ENCODE data around the gene S100A8.

The S100A8 gene

GRCh38 chr1:153397051-153397923, 6.4 kb upstream of the S100A8 start:
- no peaks in the 10 kb centered on the region for H3K9me3 ChIP-seq (ENCODE audit: control insufficient read depth, low read length)
- no peaks in the 10 kb centered on the region for H3K4me1 ChIP-seq (ENCODE audit: control insufficient read depth, insufficient read depth, low read length)
- no peak overlapping the region for H3K9ac ChIP-seq (ENCODE audit: low read length)
- H3K27me3 ChIP-seq (replicated peaks; ENCODE audit: control insufficient read depth, insufficient read depth, low read length), result peaks cover 60% of the 10 kb centered on the region
- no peak for DNase-seq (ENCODE audit: low read depth)
- H3K36me3 ChIP-seq (ENCODE audit: control insufficient read depth, insufficient read depth, low read length, severe bottlenecking), result no peaks in the 10 kb centered on the region
- no peak overlapping the region for H3K4me3 ChIP-seq (ENCODE audit: low read length)

DNA sequence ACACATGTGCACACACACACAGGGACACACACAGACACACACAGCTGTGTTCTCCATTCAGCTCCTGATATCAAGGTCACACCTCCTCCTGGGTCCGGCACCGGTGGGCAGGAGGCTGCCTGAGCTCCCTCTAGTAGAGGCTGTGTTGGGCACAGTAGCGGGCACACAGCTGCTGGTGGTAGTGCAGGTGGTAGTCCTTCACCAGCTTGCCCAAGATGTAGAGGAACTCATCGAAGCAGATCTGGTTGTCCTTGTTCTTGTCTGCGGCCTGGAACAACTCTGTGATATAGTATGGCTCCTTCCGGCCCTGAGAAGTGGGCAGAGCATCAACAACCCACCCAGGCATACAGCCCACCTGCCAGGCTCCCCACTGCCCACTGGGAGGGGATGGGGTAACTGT, 5.6 kb upstream of the S100A8 start:
- H3K4me1 ChIP-seq (ENCODE audit: control insufficient read depth, insufficient read depth, low read length), result no peaks in the 10 kb centered on the region
- H3K4me3 ChIP-seq (ENCODE audit: low read length), result no peak overlapping the region
- H3K36me3 ChIP-seq (ENCODE audit: control insufficient read depth, insufficient read depth, low read length, severe bottlenecking), result no peaks in the 10 kb centered on the region
- H3K9ac ChIP-seq (ENCODE audit: low read length), result no peak overlapping the region
- DNase-seq (ENCODE audit: low read depth), result no peak
- no peaks in the 10 kb centered on the region for H3K9me3 ChIP-seq (ENCODE audit: control insufficient read depth, low read length)
- H3K27me3 ChIP-seq (replicated peaks; ENCODE audit: control insufficient read depth, insufficient read depth, low read length), result peaks cover 67% of the 10 kb centered on the region

GRCh38 chr1:153395776-153396175, 4.9 kb upstream of the S100A8 start:
- Histone ChIP-seq H3K4me3 (ENCODE audit: low read length) (no peak overlapping the region), H3K9ac (ENCODE audit: low read length) (no peak overlapping the region), H3K27me3 (replicated peaks; ENCODE audit: control insufficient read depth, insufficient read depth, low read length) (peaks cover 71% of the 10 kb centered on the region), H3K4me1 (ENCODE audit: control insufficient read depth, insufficient read depth, low read length) (peaks cover 1% of the 10 kb centered on the region), H3K36me3 (ENCODE audit: control insufficient read depth, insufficient read depth, low read length, severe bottlenecking) (no peaks in the 10 kb centered on the region), H3K9me3 (ENCODE audit: control insufficient read depth, low read length) (no peaks in the 10 kb centered on the region)
- no peak for DNase-seq (ENCODE audit: low read depth)

GRCh38 chr1:153395136-153395685, 4.3 kb upstream of the S100A8 start:
- H3K27me3 ChIP-seq (replicated peaks; ENCODE audit: control insufficient read depth, insufficient read depth, low read length), result peaks cover 73% of the 10 kb centered on the region
- H3K4me1 ChIP-seq (ENCODE audit: control insufficient read depth, insufficient read depth, low read length), result peaks cover 4% of the 10 kb centered on the region
- H3K36me3 ChIP-seq (ENCODE audit: control insufficient read depth, insufficient read depth, low read length, severe bottlenecking), result no peaks in the 10 kb centered on the region
- DNase-seq (ENCODE audit: low read depth), result no peak
- no peak overlapping the region for H3K9ac ChIP-seq (ENCODE audit: low read length)
- no peak overlapping the region for H3K4me3 ChIP-seq (ENCODE audit: low read length)
- no peaks in the 10 kb centered on the region for H3K9me3 ChIP-seq (ENCODE audit: control insufficient read depth, low read length)

- peaks cover 4% of the 10 kb centered on the region for H3K4me1 ChIP-seq (ENCODE audit: control insufficient read depth, insufficient read depth, low read length)
- H3K9ac ChIP-seq (ENCODE audit: low read length), result no peak overlapping the region
- no peaks in the 10 kb centered on the region for H3K36me3 ChIP-seq (ENCODE audit: control insufficient read depth, insufficient read depth, low read length, severe bottlenecking)
- peaks cover 80% of the 10 kb centered on the region for H3K27me3 ChIP-seq (replicated peaks; ENCODE audit: control insufficient read depth, insufficient read depth, low read length)
- no peak for DNase-seq (ENCODE audit: low read depth)
- no peaks in the 10 kb centered on the region for H3K9me3 ChIP-seq (ENCODE audit: control insufficient read depth, low read length)
- H3K4me3 ChIP-seq (ENCODE audit: low read length), result no peak overlapping the region
Observed at GRCh38 chr1:153394391-153394790, 3.5 kb upstream of the S100A8 start.

- no peak for DNase-seq (ENCODE audit: low read depth)
- no peak overlapping the region for H3K4me3 ChIP-seq (ENCODE audit: low read length)
Observed at GRCh38 chr1:153393926-153394325, 3.1 kb upstream of the S100A8 start.

DNA sequence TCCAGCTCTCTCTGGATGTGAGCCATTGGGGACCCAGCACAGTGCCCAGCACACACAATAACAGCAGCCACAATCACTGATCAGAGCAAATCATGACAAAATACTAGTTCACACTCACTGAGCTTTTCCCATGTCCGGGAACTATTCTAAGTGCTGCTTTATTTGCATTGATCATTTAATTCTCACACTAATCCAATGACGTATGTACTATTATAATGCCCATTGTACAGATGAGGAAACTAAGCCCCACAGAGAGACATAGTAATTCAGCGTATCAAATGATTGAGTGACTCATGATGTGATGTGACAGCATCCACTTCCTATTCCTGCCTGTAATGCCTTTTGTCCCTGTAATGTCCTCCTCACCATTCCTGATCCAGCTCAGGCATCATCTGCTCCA, 1.9 kb upstream of the S100A8 start:
- Histone ChIP-seq H3K27me3 (replicated peaks; ENCODE audit: control insufficient read depth, insufficient read depth, low read length) (peaks cover 76% of the 10 kb centered on the region), H3K9me3 (ENCODE audit: control insufficient read depth, low read length) (no peaks in the 10 kb centered on the region), H3K4me1 (ENCODE audit: control insufficient read depth, insufficient read depth, low read length) (peaks cover 4% of the 10 kb centered on the region), H3K36me3 (ENCODE audit: control insufficient read depth, insufficient read depth, low read length, severe bottlenecking) (no peaks in the 10 kb centered on the region), H3K4me3 (ENCODE audit: low read length) (no peak overlapping the region), H3K9ac (ENCODE audit: low read length) (no peak overlapping the region)
- no peak for DNase-seq (ENCODE audit: low read depth)

More at GRCh38 chr1:153393926-153394325, 3.1 kb upstream of the S100A8 start:
- Histone ChIP-seq H3K36me3 (ENCODE audit: control insufficient read depth, insufficient read depth, low read length, severe bottlenecking) (no peaks in the 10 kb centered on the region), H3K9ac (ENCODE audit: low read length) (no peak overlapping the region), H3K27me3 (replicated peaks; ENCODE audit: control insufficient read depth, insufficient read depth, low read length) (peaks cover 78% of the 10 kb centered on the region), H3K9me3 (ENCODE audit: control insufficient read depth, low read length) (no peaks in the 10 kb centered on the region), H3K4me1 (ENCODE audit: control insufficient read depth, insufficient read depth, low read length) (peaks cover 4% of the 10 kb centered on the region)

GRCh38 chr1:153392258-153392657, 1.4 kb upstream of the S100A8 start:
- H3K27me3 ChIP-seq (replicated peaks; ENCODE audit: control insufficient read depth, insufficient read depth, low read length), result peaks cover 73% of the 10 kb centered on the region
- H3K36me3 ChIP-seq (ENCODE audit: control insufficient read depth, insufficient read depth, low read length, severe bottlenecking), result no peaks in the 10 kb centered on the region
- no peak overlapping the region for H3K9ac ChIP-seq (ENCODE audit: low read length)
- no peak for DNase-seq (ENCODE audit: low read depth)
- no peaks in the 10 kb centered on the region for H3K9me3 ChIP-seq (ENCODE audit: control insufficient read depth, low read length)
- H3K4me1 ChIP-seq (ENCODE audit: control insufficient read depth, insufficient read depth, low read length), result peaks cover 4% of the 10 kb centered on the region
- no peak overlapping the region for H3K4me3 ChIP-seq (ENCODE audit: low read length)

DNA sequence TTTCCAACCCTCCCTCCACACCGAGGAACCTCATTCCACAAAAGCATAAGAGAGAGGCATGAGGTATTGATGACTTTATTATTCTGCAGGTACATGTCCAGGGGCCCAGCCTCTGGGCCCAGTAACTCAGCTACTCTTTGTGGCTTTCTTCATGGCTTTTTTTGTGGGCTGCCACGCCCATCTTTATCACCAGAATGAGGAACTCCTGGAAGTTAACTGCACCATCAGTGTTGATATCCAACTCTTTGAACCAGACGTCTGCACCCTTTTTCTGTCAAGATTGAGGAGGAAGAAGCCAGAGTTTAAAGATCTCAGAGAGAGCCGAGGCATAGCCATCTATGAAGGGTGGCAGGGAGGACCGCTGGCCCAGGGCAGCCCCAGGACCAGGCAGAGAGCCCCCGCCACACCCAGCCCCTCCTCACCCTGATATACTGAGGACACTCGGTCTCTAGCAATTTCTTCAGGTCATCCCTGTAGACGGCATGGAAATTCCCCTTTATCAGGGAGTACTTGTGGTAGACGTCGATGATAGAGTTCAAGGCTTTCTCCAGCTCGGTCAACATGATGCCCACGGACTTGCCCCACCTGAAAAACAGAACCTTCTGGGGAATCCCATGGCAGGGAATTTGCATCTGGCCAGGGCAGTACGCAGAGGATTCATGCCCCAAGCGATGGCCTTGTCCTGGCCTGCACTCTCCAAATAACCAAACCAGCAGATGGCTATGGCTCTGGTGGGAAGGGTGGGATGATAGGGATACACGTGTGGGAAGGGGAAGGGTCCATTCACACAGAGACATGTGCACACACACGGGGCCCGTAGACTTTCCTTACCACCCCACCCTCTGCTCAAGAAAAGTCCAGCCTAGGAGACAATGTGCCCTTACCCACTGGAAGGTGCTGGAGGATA, 647 bp downstream of the S100A8 start:
- Histone ChIP-seq H3K4me3 (ENCODE audit: low read length) (no peak overlapping the region), H3K27me3 (replicated peaks; ENCODE audit: control insufficient read depth, insufficient read depth, low read length) (peaks cover 61% of the 10 kb centered on the region), H3K4me1 (ENCODE audit: control insufficient read depth, insufficient read depth, low read length) (peaks cover 4% of the 10 kb centered on the region), H3K9me3 (ENCODE audit: control insufficient read depth, low read length) (no peaks in the 10 kb centered on the region), H3K9ac (ENCODE audit: low read length) (no peak overlapping the region), H3K36me3 (ENCODE audit: control insufficient read depth, insufficient read depth, low read length, severe bottlenecking) (no peaks in the 10 kb centered on the region)
- no peak for DNase-seq (ENCODE audit: low read depth)

DNA sequence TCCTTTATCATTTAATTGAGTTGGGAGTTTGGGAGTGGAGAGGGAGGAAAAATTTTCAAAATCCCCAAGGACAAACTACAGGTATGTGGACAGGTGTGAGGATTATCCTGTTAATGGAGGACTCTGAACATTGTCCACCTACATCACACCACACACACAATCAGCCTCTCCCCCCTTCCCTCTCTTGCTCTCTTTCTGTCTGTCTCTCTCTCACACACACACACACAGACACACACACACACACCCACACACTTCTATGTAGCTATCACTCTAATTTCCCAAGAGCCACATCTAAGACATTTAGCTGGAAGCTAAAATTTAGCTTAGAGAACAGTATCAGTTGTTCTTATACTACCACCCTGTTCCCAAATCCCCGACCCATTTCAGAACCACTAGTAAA, 1.5 kb downstream of the S100A8 start:
- H3K9ac ChIP-seq (ENCODE audit: low read length), result no peak overlapping the region
- peaks cover 53% of the 10 kb centered on the region for H3K27me3 ChIP-seq (replicated peaks; ENCODE audit: control insufficient read depth, insufficient read depth, low read length)
- H3K36me3 ChIP-seq (ENCODE audit: control insufficient read depth, insufficient read depth, low read length, severe bottlenecking), result no peaks in the 10 kb centered on the region
- peaks cover 4% of the 10 kb centered on the region for H3K4me1 ChIP-seq (ENCODE audit: control insufficient read depth, insufficient read depth, low read length)
- no peak overlapping the region for H3K4me3 ChIP-seq (ENCODE audit: low read length)
- H3K9me3 ChIP-seq (ENCODE audit: control insufficient read depth, low read length), result no peaks in the 10 kb centered on the region
- DNase-seq (ENCODE audit: low read depth), result no peak

- Histone ChIP-seq H3K4me1 (ENCODE audit: control insufficient read depth, insufficient read depth, low read length) (peaks cover 4% of the 10 kb centered on the region), H3K9me3 (ENCODE audit: control insufficient read depth, low read length) (peaks cover 6% of the 10 kb centered on the region), H3K9ac (ENCODE audit: low read length) (no peak overlapping the region), H3K27me3 (replicated peaks; ENCODE audit: control insufficient read depth, insufficient read depth, low read length) (peaks cover 55% of the 10 kb centered on the region), H3K36me3 (ENCODE audit: control insufficient read depth, insufficient read depth, low read length, severe bottlenecking) (no peaks in the 10 kb centered on the region), H3K4me3 (ENCODE audit: low read length) (no peak overlapping the region)
- DNase-seq (ENCODE audit: low read depth), result no peak
Observed at GRCh38 chr1:153387785-153388184, 3.1 kb downstream of the S100A8 start.
